ENCODE measurements around the gene TM2D3.

DNA sequence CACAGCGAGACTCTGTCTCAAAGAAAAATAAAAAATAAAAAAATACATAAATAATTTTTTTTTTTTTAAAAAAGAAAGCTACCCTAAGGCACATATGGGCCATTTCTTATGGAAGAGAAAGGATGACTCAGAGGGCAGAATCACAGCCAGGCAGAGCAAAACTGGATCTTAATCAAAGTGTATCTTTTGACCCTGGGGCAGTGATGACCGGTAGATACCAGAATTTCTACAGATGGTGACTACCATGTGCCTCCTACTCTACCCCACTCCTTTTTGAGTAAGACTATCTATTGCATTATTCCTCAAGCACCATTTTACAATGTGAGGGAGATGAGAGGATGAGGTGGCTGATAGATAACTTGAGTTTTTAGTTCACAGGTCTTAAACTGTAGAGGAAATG lies 46.1 kb upstream of the TM2D3 start:
- TF ChIP-seq SP1 (IDR thresholded peaks at IDR 0.05; ENCODE audit: low read depth, low read length), result no peak
- no peak for TF ChIP-seq FOSL1 (IDR thresholded peaks at IDR 0.05; ENCODE audit: insufficient read depth, low read depth, low read length)
- TF ChIP-seq RFX5 (IDR thresholded peaks at IDR 0.05; ENCODE audit: borderline replicate concordance, low read depth, low read length), result no peak
- TF ChIP-seq EZH2 (IDR thresholded peaks at IDR 0.05; ENCODE audit: low read depth, low read length, severe bottlenecking), result no peak
- no peak for TF ChIP-seq POLR2A (IDR thresholded peaks at IDR 0.05; ENCODE audit: control extremely low read depth in 1 of 2, low read depth in 2 of 2, low read length in 2 of 2)
- TF ChIP-seq, protein P1, sequence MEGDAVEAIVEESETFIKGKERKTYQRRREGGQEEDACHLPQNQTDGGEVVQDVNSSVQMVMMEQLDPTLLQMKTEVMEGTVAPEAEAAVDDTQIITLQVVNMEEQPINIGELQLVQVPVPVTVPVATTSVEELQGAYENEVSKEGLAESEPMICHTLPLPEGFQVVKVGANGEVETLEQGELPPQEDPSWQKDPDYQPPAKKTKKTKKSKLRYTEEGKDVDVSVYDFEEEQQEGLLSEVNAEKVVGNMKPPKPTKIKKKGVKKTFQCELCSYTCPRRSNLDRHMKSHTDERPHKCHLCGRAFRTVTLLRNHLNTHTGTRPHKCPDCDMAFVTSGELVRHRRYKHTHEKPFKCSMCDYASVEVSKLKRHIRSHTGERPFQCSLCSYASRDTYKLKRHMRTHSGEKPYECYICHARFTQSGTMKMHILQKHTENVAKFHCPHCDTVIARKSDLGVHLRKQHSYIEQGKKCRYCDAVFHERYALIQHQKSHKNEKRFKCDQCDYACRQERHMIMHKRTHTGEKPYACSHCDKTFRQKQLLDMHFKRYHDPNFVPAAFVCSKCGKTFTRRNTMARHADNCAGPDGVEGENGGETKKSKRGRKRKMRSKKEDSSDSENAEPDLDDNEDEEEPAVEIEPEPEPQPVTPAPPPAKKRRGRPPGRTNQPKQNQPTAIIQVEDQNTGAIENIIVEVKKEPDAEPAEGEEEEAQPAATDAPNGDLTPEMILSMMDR (IDR thresholded peaks at IDR 0.05; ENCODE audit: control extremely low read depth in 1 of 3, insufficient read depth in 1 of 3, low read depth in 1 of 3, low read length in 3 of 3), result no peak
